HG03280 (cell line): ENCODE data around the gene CCDC47.
"Not testable (repeated sequence)": the region's sequence is repeated elsewhere in the genome, so short reads cannot be mapped to it uniquely, and the experiment has no call there.

Experiments used
- ATAC-seq: cut with Tn5 transposase; IDR thresholded peaks from one replicate; pipeline ENCODE4 v1.9.1; 2021; ENCODE audit warnings: mild to moderate bottlenecking, moderate library complexity; ENCODE audit not compliant: unreplicated experiment

Gene CCDC47

DNA sequence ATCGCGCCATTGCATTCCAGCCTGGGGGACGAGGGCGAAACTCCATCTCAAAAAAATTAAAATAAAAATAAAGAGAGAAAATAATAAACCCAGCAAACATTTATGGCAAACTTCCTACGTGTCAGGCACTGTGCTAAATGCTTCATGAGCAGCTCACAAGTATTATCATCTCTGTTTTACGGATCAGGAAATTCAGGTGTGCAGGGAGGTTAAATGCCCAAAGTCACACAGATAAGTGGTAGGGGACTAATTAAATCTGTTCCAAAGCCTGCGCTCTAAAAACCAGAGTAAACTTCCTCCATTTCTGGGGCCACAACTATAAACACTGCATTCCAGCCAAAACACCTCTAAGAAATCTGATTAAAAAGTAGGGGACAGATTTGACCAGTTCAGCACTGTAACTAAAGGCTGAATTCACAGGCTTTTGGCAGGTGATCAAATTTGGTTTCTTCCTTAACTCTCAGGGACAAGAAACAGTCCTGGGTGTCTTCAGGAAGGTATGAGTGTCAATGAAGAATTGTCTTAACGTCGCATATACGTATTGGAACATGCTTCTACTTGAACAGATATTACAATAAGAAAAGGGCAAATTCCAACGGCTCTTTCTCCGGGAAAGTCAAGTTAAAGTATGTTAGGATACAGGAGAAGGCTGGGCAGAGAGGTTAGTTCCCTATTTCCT is 32.8 kb downstream of the CCDC47 start:
- no peak for ATAC-seq

DNA sequence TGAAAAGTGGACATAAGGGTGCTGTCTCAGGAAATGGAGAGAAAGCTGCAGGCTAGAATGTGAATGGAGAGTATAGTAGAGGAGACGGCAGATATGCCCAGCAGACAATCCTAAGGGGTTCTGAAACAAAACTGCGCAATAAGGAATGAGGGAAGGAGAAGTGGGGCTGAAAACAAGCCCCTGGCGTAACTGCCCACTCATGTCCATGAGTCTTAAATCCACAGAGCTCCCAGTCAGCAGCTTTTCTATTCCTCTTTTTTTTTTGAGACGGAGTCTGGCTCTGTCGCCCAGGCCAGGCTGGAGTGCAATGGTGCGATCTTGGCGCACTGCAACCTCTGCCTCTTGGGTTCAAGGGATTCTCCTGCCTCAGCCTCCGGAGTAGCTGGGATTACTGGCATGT is 37.7 kb downstream of the CCDC47 start:
- ATAC-seq, result no peak

DNA sequence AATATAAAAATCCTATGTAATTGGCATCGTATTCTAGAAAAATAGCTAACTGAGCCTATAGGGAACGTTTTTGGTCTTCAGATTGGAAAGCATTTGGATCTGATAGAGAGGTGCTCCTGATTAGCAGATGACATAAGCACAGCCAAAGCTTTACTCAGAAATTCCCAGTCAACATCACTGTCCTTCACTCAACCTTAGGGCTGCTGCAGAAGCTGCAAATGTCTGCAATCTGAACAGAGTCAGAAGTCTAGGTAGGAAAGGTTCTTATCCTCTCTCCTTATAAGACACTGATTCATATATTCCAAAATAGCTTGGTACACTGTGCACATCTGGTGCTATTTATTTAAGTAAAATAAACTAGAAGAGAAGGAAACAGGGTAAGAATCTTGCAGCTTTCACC is 51.0 kb downstream of the CCDC47 start:
- ATAC-seq, result no peak

DNA sequence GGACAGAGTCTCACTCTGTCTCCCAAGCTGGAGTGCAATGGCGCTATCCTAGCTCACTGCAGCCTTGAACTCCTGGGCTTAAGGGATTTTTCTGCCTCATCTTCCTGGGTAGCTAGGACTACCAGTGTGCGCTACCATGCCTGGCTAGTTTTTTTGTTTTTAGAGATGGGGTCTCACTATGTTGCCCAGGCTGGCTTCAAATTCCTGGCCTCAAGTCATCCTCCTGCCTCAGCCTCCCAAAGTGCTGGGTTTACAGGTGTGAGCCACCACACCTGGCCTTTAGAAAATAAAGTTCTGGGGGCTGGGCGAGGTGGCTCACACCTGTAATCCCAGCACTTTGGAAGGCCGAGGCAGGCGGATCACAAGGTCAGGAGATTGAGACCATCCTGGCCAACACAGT is 53.2 kb downstream of the CCDC47 start:
- not testable (repeated sequence) for ATAC-seq

DNA sequence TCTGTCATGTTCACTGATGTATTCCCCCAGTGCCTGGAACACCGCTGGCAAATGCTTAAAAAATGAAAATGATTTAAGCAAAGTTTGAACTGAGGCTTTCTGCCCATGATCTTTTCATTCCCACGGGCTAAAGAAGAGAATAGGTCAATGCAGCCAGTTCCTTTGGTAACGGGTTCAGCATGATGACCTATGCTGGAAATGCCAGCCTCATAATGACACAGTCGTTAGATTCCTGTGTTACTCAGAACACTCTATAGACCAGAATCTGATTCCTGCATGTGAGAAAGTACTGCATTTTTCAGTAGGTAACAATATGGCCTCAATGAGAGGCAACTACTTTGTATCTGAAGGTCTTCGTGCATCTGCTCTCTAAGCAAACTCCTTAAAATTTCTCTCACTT is 54.4 kb downstream of the CCDC47 start:
- no peak for ATAC-seq

DNA sequence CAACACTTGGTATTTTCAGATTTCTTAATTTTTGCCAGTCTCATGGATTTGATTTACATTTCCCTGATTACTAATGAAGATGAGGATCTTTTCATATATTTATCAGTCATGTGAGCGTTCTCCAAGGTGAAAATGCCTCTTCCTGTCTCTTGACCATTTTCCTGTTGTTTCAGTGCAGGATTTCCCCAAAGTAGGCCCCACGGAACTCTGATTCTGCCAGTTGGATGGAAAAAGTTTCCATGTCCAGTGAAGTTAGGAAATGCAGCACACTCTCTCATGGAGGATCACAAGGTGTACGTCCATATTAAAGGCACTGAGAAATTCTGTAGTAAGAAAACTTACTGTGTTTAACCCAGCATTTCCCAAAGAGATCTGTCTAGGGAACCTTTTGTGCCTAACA is 57.0 kb downstream of the CCDC47 start:
- ATAC-seq, result no peak

DNA sequence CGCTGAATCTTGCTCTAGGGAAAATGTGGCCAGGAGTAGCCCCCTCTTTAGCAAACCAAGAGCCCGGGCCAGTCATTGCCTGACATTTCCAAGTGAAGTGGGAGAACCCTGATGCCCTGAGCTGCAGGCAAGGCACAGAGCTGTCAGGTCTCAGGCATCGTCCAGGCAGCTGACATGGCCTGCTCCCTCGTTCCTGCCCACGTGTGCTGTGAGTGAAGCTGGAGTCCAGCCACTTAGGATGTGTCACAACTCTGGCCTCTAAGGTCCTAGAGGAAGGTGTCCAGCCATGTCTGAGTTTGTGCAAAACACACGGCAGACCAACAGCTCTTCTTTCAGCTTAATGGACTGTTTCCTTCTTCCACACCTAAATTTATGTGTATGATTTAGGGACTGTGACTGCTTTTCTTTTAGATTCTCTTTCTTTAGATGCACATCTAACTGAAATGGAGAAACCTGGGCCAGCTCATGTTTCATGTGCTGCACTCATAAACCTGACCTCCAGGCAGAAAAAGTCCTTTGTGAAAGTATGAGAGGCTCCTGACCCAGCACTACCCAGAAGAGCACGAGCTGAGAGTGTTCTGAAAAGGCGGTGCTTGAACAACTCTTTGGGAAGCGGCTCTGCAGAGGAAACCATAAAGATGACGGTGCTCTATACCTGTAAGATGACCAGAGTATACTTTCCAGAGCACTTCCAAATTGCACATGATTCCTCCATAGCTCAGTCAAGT is 58.7 kb downstream of the CCDC47 start:
- ATAC-seq, result no peak

DNA sequence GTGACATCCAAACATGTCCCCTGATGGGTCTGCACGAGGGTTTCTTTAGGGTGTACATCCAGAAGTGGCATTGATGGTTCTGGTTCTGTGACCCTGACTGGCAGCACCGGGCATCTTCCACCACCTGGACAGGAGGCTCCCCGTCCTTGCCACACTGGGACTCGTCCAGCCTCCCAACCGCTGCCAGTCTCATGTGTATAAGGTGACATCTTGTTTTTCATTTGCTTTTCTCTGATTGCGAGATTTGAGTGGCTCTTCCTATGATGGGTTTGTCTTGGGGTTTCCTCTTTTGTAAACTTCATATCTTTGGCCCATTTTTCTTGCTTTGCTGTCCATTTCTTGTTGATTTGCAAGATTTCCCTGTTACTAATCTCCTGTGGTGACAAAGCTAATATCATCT is 64.3 kb downstream of the CCDC47 start:
- no peak for ATAC-seq

DNA sequence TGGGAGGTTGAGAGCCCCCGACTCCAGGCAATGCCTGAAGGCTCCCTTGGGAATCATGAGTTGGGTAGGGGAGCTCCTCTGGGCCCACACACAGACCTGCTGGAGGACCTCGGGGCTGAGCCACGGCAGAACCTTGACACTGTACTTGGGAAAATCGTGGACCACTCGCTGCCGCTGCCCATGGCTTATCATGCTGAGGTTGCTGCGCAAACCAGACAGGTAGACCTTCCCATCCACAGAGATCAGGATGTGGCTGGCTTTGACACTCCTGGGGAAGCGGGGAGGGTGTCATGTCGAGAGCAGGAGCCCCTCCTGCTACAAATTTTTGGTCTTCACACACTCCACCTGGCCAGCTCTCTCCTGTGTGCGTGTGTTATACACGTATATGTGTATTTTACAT is 66.2 kb downstream of the CCDC47 start:
- no peak for ATAC-seq

DNA sequence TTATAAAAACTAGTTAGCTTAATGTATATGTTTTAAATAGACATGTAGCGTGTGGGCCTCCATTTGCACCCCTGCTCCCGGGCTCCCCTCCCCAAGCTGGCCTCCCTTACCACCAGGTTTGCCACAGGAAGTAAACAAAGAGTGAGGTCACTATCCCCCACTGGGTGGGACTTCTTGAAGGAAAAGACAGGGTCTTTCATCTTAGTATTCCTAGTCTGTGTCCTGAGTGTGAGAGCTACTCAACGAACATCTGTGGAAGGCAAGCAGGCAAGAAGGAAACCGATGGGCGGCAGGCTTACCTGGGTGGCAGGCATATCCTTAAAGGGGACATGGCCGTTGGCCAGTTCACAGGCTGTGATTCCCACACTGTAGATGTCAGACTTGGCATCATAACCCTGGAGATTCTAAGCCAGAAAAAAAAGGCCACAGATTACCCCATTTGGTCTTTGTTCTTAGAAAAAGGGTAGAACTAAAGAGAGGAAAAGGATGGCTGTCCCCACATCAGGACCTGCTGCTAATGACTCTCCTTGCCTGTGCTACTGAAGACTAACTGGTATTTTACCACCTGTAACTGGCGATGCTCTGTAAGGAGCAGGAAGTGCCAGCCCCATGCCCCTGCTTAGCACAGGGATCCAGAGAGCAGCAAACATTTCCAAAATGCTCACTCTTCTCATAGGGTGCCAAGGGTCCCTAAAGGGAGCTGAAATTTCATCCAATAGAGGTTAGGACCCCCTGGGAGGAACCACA is 66.9 kb downstream of the CCDC47 start:
- no peak for ATAC-seq

DNA sequence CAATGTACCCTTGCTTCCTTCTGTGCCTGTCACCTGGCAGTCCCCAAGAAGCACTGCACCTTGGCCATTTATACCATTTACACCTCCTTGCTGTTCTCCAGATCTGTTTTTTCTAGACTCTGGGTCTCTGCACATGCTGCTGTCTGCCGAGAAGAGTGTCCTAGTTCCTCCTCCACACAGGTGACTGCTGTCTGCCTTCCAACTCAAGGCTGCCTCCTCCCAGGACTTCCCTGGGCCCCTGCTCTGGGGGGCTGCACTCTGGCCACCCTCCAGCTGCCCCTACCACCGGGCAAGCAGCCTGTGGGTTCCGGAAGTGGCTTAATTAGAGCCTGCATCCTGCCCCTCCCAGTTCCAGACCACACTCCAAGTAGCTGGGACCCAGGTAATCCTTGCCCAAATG is 67.7 kb downstream of the CCDC47 start:
- no peak for ATAC-seq

DNA sequence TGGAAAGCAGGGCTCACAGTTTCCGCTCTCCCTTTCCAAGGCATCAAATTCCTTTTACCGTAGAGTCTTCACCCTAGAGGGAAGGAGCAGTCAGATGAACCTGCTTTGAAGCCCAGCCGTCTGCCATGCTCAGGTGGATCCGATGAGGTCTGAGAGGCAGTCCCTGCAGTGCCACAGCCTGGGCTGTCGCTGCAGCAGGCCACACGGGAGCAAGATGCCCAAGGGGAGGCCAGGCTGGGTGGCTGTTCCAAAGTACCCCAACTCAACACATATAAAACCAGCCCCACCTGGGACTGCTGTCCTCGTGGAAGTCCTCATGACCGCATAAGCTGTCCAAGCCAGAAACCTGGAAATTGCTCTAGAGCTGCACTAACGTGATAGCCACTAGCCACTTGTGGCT is 68.6 kb downstream of the CCDC47 start:
- no peak for ATAC-seq

DNA sequence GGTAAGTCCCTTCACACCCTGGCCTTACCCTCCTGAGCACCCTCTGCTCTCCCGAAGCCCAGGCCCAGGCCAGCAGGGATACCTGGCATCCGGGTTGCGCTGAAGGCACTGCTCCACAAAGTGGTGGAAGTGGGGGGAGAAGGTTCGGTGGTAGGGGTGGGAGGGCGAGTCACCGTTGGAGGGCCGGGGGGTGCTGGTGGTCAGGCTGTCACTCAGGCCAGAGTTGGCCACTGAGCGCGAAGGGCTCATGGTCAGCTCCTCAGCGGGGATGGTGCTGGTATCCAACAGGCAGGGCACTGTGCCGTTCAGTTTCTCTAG is 69.2 kb downstream of the CCDC47 start:
- no peak for ATAC-seq

DNA sequence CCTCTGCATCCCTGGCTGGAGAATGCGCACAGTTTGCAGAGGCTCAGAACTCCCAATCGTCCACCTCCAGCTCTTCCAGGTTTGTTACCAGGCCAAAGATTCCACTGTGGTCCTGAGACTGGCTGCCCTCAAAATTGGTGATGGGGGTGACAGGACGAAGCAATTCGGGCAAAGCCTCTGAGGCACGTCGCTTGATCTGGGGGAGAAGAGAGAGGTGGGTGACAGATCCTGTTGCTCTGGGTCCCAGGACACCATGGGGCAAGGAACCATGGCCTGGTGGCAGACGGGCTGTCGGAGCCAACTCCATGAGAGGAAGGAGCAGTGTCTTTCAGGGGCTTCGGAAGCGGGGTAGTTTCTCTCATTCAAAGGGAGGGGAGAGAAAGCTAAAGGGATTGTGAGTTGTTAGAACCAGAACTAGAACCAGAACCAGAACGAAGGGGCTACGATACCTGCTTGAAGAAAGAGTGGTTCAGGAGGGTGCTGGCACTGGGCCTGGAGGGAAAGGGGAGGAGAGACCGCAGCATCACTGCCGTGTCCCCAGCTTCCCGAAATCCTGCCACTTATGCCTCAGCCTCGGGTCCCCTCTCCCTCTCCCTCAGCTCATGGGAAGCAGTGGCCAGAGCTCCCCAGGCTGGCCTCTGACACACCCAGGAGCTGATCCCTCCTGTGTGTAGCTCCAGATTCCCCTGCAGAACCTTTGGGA is 69.7 kb downstream of the CCDC47 start:
- no peak for ATAC-seq

DNA sequence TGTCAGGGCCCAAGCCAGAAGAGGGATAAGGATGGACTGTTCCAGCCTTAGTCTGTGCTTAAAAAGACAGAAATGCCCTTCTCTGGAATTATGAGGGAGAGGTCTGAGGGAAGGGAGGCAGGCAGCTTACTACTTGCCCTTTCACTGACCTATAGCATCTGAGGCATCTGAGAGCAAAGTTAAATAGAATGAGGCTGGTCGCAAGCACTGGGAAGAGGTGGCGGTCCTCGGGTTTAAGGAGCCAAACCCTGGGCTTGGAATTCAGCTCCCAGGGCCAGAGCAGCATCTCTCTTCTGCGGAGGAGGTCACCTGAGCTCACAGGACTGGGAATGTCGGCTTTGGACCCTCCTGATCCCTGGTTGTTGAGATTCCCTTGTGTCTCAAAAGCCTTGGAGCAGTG is 70.4 kb downstream of the CCDC47 start:
- ATAC-seq, result no peak

DNA sequence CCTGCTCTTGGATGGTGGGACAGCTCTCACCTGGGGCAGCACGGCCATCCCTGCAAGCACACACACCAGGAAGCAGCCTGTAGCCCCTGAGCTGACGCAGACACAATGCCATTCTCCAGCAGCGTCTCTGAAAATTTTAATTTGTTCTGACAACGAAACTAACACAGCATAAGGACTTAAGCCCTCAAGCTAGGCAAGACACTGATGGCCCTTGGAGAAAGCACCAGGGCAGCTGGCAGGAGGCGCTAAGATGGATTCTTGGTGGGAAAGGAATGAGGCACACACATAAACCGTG is 70.7 kb downstream of the CCDC47 start:
- no peak for ATAC-seq

DNA sequence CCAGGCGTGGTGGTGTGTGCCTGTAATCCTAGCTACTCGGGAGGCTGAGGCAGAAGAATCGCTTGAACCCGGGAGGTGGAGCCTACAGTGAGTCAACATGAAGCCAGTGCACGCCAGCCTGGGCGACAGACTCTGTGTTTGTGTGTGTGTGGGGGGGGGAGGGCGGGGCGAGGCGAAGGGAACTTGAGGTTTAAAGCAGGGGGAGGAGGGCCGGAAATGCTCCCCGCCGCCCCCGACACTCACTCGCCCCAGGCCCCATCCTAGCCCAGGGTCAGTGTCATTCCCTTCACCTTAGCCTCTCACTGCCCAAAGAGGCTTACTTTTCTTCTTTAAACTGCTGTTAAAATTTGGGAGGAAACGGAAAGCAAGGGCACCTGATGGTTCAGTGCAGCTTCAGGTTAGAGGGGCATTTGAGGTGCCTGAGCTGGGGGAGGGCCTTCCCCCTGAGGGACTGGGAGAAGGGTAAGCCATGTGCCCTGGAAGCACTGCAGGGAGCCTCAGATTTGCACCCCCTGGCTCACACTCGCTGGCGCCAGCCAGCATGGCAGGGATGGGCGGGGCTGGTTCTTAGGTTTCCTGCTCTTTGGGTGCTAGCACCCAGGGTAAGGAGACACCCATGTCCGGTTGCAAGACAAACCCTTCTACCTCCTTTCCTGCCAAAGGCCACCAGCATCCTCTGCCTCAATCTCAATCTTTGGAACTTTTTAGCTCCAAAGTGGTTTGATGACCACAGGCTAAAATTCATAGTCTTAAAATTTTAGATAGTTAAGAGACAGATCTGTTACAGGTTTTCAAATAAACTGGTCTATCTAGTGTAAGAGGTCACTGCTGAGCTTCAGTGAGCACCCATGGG is 71.3 kb downstream of the CCDC47 start:
- ATAC-seq, result no peak

DNA sequence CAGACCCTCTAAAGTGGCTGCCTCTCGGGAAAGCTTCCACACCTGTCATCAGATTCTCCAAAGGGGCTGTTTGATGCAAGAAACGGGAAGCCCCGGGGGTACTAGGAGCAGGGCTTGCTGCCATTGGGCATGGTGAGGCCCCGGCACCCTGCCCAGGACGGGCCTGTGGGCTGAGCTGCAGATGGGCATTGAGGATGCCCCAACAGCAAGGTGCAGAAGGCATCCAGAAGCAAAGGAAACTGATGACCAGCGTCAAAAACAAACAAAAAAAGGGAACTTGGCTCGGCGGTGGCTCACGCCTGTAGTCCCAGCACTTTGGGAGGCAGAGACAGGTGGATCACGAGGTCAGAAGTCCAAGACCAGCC is 72.0 kb downstream of the CCDC47 start:
- ATAC-seq, result no peak

DNA sequence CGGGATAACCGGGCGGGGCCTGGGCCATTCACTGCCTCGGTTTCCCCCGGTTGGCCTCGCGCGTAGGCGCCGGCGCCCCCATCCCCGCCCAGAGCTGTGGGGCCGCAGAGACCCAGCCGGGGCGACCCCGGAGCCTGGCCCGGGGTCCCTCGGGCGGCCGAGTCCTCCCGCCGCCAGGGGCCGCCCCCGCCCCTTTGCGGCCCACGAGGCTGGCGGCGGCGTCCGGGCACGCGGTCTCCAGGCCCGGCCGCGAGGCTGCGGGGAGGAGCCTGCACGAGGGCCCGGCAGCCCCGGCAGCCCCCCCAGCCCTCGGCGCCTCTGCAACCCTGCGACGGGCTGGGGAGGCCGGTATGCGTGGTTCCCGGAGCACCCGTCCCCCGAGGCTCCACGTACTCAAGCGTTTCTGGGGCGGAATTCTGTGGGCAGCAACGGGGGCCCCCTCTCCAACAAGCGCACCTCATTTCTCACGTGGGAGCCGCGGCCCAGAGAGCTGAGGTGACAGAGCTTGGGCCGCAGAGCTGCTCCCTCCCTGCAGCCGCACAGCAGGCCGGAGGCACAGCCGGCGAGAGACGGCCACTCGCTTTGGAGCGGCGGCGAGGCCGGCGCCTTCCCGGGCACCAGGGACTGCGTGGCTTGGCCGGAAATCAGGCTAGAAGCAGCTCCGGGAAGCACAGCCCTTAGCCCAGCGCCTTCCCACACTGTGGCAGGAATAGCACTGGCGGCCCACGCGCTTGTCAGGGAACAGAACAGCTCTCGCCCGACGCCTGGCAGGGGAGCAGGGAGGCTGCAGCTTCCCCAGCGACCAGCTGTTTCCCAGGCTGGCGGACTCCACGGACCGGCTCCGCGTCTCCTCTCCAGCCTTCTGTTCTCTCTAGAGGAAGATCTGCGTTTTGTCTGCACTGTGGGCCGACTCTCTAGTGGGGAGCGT is 72.6 kb downstream of the CCDC47 start:
- ATAC-seq, result no peak
